Amygdala (tissue), 56 donors: ENCODE measurements around the gene SOD3.
A peak's percentile ranks its signal among the peaks of the same experiment; 100 is the strongest.

Source experiments
- DNase-seq, 56 donors: peaks; one replicate each; lab custom pipeline; 2025; lab: John Stamatoyannopoulos, UW

Gene SOD3, protein sequence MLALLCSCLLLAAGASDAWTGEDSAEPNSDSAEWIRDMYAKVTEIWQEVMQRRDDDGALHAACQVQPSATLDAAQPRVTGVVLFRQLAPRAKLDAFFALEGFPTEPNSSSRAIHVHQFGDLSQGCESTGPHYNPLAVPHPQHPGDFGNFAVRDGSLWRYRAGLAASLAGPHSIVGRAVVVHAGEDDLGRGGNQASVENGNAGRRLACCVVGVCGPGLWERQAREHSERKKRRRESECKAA

DNA sequence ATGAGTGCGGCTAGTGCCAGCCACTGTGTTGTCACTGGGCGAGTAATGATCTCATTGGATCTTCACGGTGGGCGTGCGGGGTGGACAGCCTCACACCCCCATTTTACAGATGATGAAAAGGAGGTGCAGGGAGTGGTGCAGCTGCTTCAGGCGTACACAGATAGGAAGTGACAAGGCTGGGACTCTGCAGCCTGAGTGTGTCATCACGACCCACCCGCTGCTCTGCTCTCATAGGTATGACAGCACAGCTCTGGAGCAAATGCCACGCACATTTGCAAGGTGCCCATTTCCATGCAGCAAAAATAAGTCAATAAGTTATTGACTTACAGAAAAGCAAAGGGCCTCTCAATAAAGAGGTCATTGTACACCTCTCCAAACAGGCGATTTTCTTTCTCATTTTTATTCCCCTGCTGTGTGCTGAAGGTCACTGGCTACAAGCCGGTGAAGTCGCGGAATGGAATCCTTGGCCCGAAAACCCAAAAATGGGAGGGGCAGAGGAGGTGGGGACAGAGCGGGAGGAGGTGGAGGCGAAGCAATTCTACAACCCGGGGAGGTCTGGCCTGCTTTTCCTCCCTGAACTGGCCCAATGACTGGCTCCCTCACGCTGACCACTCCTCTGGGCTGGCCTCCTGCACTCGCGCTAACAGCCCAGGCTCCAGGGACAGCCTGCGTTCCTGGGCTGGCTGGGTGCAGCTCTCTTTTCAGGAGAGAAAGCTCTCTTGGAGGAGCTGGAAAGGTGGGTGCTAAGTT is at the start of gene SOD3:
Gene SOD3, plus strand, starts transcription at position 658 of the 750 bp plus-strand sequence. CDS start 3,949 bp downstream, outside the sequence.
- peak in 36 of 56 donors; percentile 7 to 63 (median 27) for DNase-seq

DNA sequence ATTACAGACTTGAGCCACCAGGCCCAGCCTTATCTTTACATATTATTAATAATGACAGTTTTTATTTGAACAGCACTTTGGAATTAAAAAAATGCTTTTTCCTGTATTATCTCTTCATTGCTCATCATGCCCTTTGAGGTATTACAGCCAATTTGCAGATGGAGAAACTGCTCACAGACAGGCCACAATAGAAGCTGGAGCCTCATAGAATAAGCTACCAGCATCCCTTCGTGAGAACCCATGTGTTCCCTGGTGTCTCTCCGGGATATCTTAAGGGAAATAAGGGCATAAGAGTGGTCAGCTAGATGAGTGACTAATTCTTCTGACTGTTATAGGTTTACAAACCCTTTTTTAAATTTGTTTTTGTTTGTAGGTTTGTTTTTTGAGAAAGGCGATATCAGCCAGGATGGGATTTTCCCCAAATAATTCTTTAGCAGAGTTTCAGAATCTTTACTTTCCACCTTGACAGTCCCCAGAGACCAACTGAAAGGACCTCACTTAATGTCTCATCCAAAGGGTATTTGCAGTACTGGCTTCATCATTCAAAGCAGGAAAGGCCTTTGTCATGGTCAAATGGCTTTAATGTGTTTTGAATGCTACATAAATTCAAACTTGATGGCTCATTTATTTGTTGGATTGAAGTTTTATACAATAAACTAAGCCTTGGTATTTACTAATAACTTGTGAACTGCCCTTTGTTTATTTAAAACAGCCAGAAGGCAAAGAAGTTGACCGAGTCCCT is 48.0 kb upstream of the SOD3 start:
- no peak for DNase-seq

DNA sequence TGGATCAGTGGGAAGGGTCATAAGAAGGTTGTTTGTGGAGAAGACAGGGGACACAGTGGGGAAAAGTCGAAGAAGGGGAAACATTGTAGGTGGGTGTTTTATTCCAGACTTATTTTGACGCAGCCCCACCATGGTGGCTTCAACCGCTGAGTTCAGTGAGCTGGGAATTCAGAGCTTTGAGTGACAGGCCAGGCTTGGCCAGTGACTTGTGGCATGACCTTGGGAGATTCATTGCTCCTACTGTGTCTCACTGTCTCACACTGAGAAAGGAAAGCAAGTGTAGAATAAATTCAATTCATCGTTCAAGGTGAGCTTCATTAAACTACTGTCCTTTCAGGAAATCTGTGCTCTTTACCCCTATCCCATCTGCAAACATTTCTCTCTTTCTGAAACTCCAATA is 47.4 kb upstream of the SOD3 start:
- no peak for DNase-seq

DNA sequence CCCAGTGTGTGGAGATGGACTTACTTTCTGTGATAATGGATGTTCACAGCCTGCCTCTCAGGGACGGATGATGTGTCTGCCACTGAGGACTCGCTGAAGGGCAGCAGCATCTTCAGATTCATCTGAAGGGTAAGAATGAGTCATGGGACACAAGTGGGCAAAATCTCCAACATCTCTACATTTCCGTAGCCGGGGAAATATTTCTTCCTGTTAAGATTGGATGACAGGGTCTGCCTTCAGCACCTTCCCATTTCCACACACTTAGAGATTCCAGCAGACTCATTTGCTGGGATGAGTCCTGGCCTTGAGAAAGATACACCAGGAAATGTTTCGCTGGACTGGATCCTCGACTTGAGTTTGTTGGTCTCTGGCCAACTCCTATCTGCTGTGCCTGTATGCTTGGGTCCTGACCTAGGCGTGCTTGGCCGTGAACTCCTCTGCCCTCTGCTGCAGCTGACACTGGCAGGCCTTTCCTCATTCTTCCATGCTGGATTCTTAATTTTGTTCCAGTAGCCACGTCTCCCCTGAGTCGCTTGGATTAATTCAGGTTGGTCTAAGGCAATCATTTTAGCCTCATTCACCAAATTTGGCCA is 46.5 kb upstream of the SOD3 start:
- no peak for DNase-seq

GRCh38 chr4:24750106-24750505 is 45.3 kb upstream of the SOD3 start:
- DNase-seq = no peak

- DNase-seq = no peak
These were observed 43.3 kb upstream of the SOD3 start for GRCh38 chr4:24751926-24752539.

GRCh38 chr4:24753519-24753918 is 41.9 kb upstream of the SOD3 start:
- no peak for DNase-seq

GRCh38 chr4:24754571-24754970 is 40.8 kb upstream of the SOD3 start:
- no peak for DNase-seq

DNA sequence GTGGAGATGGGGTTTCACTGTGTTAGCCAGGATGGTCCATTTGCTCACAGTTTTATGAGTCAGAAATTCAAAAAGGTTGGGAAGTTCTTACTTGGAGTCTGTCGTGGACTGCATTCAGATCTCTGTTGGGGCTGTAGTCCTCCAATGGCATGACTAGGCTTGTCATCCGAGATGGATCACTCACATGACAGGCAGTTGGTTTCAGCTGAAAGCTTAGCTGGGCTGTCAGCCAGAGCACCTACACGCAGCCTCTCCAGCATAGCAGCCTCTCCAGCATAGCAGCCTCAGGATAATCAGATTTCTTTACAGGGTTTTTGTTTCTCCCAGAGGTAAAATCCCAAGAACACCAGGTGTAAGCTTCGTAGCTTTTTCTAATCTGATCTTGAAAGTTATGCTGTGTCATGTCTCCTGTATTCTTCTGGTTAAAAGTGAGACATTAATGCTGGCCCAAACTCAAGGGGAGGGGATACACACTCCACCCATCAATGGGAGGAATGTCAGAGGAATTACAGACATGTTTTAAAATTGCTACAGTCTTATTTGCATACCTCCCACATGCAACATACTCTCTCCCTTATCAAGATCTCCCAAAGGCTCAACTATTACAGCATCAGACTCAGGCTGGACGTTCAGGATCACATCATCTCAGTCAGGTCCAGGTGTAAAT is 31.6 kb upstream of the SOD3 start:
- DNase-seq = no peak

DNA sequence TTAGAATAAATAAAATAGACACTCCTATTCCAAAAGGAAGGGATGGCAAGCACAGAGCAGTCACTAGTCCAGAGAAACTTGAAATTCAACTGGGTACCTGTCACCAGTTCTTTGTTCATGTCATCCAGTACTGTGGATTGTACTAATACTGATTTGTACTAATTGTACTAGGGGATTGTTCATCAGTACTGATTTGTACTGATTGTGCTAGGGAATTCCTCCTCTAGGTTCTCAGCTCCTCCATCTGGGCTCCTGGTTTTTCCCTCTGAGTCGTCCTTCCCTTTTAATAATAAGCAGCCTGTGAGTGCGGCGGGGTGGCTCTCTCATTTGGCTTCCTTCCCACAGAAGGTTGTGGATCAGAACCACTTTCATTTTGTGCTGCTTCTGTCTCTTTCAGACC is 31.0 kb upstream of the SOD3 start:
- DNase-seq = no peak

DNA sequence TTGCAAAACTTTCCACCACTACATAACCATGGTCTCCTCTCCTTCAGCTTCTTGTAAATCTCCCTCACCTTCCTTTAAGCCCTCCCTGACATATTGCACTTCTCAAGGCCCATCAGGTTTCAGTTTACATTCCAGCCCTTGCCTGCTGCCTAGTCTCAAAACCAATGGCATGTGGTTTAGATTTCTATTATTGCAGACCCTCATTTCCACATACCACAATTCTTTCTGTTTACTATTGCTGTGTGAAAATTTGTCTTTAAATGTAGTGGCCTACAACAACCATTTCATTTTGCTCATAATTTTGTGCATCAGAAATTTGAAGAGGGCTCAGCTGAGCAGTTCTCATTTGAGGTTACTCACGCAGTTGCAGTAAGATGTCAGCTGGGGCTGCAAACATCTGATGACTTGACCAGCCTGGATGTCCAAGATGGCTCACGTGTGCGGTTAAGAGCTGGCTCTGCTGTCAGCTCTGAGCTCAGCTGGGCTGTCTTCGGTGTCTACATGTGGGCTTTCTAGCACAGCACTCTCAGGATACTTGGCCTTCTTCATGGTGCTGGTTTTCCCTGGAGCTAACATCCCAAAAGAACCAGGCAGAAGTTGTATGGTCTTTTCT is 29.9 kb upstream of the SOD3 start:
- no peak for DNase-seq

DNA sequence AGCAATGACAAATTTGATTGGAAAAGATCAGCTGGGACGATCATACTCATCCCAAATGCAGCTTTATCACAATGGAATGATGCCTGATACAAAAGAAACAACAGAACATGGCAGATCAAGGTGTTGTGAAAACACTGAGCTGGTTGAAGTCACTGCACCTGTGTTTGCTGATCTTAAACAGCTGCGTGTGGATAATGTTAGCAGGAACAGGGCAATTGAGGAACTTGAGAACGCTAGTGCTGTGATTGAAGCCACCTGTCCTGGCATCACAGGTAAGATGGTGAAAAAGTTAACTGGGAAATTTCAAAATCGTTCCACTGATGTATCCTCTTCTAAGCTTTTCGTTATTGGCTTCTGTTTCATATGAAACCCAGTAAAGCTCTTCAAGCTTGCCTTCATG is 27.4 kb upstream of the SOD3 start:
- no peak for DNase-seq

- no peak for DNase-seq
These were observed 26.8 kb upstream of the SOD3 start for GRCh38 chr4:24768604-24769003.

DNA sequence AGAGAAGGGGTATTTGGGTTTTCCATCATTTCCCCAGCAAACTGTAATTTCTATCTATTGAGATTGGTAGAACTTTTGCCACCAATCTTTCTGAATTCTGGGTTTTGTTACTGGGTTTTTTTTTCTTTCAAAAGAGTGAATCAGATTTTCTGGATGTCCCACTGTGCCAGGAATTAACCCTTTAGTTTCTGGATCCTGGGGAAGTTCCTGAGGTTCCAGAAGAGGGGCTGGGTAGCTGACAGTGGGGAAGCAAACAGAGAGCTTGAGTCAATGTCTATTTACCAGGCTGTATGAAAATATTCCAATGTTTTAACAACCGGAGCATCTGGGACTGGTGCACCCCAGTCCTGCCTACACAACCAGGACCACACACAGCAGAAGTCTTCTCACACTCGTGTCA is 25.8 kb upstream of the SOD3 start:
- no peak for DNase-seq

DNA sequence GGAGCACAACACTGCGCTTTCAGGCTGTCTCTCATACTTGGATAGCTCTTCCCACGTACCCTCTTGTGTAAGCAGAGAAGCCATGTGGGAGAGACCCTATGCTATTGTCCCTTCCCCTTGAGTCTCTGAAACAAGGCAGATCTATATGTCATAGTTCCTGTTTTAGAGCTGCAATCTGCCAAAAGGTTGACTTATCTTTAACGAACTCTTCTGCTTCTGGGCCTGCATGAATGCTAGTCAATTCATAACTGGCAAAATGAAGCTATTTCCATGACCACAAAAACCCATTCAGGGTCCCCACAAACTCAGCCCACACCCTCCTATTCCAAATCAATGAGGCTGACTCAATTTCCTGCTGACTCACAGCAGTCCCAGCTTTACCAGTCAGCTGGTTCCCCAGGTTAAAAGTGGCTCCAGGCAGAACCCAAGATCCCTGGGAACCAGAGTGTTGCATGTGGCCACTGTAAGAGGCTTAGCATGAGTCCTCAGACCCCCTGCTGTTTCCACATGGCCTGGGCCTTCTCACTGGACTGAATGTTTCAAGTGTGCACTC is 25.3 kb upstream of the SOD3 start:
- DNase-seq = no peak

- no peak for DNase-seq
These were observed 24.7 kb upstream of the SOD3 start for GRCh38 chr4:24770667-24771066.

DNA sequence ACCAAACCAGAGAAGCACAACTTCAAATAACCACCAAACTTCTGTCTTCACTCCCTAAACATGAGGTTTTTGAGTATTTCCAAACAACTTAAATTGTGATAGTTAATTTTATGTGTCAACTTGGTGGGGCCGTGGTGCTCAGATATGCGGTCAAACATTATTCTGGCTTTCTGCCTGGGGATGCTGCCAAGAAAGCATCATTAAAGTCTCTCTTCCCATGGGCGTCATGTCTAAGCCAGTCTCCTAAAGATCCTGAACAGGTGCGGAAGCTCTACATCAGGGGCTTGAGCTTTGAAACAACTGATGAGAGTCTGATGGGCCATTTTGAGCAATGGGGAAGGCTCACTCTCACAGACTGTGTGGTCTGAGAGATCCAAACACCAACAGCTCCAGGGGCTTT is 24.1 kb upstream of the SOD3 start:
- no peak for DNase-seq

DNA sequence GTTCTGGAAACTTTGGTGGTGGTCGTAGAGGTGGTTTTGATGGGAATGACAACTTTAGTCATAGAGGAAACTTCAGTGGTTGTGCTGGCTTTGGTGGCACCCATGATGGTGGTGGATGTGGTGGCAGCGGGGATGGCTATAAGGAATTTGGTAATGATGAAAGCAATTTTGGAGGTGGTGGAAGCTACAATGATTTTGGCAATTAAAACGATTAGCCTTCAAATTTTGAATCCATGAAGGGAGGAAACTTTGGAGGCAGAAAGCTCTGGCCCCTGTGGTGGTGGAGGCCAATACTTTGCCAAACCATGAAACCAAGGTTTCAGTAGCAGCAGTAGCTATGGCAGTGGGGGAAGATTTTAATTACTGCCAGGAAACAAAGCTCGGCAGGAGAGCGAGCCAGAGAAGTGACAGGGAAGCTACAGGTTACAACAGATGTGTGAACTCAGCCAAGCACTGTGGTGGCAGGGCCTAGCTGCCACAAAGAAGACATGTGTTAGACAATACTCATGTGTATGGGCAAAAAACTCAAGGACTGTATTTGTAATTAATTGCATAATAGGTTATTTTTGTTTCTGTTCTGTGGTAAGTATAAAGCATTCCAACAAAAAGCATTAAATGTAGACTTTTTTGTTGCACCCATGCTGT is 23.2 kb upstream of the SOD3 start:
- DNase-seq = no peak

DNA sequence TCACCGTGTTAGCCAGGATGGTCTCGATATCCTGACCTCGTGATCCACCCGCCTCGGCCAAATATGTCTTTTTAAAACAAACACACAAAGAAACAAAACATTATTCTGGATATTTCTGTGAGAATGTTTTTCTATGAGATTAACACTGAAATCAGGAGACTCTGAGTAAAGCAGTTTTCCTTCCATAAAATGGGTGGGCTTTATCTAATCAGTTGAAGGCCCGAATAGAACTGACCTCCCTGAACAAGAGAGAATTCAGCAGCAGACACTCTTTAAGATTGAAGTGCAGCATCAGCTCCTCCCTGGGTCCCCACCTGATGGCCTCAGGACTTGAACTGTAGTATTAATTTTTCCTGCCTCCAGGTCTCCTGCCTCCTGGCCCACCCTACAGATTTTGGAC is 22.4 kb upstream of the SOD3 start:
- DNase-seq = no peak
